GM15510 (cell line): Measurements from ENCODE around the gene DUS1L.

Source experiments
- POLR2A ChIP-seq: IDR thresholded peaks from 3 replicates; pipeline ENCODE4 v1.6.1; 2011; ENCODE audit warnings: borderline replicate concordance; ENCODE audit not compliant: insufficient read length; ENCODE audit errors: extremely low read depth

Gene DUS1L

GRCh38 chr17:82076785-82077591 lies 11.4 kb upstream of the DUS1L start:
- peak; percentile 20 for TF ChIP-seq POLR2A

- no peak for TF ChIP-seq POLR2A
These were observed 10.6 kb upstream of the DUS1L start for GRCh38 chr17:82076018-82076784.

DNA sequence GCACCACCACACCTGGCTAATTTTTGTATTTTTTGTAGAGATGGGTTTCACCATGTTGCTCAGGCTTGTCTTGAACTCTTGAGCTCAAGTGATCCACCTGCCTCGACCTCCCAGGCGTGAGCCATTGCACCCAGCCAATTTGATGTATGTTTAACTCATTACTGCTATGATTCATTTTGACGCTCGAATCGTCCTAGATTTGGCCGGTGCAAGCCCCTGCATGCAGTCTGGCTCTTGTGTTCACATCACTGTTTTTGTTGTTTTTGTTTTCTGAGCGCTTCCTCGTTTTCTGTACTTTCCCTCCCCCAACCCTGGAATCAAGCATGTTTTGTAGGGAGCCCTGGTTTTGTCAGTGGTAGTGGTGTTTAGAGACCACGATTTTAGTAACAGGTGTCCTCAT lies 7.8 kb upstream of the DUS1L start:
- no peak for TF ChIP-seq POLR2A

DNA sequence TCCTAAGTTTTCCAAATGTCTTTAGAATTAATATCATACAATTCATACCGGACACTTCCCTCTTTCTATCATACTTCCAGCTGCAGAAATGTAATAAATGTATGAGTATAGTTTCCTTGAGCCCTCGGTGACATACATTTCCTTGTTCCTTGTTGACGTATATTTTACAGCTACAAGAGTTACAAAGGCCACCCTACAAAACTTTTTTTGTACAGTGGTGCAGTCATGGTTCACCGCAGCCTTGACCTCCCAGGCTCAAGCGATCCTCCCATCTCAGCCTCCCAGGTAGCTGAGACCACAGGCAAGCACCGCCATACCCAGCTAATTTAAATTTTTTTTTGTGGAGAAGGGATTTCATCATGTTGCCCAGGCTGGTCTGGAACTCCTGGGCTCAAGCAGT lies 7.2 kb upstream of the DUS1L start:
- TF ChIP-seq POLR2A: no peak

GRCh38 chr17:82070611-82071010 lies 5.0 kb upstream of the DUS1L start:
- TF ChIP-seq POLR2A: no peak

GRCh38 chr17:82065193-82065637 lies 389 bp downstream of the DUS1L start:
- no peak for TF ChIP-seq POLR2A

DNA sequence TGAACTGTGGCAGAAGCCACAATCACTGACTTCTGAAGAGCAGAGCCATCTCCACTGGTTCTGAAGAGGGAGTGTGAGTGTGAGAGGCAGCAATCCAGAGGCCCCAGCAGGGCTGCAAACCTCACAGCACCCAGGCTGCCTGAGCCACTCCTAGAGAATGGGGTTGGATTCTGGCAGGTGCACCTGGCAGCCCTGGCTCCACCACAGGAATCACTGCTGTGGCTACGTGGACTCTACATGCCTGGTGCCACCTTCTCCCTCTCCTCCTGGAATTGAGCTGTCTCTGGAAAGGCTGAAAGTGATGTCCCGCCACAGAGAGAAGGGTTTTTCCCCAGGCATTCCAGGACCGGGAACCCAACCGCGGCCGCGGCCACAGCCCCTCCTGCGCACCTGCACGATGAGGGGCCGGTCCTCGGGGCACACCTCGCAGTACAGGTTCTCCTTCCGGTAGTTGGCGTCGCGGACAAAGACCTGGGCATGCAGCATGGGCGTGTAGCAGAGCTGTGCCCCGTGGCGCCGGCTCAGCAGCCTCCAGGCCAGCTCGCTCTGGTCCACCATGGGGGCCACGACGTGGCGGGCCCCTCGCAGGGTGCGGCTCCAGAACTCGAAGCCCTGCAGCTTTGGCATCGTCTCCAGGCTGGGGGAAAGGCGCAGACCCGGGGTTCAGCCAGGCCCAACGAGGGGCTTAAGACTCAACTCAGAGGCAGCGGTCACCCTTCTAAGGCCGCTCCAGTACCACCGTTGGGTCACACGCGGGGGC lies 991 bp downstream of the DUS1L start:
- TF ChIP-seq POLR2A: no peak

DNA sequence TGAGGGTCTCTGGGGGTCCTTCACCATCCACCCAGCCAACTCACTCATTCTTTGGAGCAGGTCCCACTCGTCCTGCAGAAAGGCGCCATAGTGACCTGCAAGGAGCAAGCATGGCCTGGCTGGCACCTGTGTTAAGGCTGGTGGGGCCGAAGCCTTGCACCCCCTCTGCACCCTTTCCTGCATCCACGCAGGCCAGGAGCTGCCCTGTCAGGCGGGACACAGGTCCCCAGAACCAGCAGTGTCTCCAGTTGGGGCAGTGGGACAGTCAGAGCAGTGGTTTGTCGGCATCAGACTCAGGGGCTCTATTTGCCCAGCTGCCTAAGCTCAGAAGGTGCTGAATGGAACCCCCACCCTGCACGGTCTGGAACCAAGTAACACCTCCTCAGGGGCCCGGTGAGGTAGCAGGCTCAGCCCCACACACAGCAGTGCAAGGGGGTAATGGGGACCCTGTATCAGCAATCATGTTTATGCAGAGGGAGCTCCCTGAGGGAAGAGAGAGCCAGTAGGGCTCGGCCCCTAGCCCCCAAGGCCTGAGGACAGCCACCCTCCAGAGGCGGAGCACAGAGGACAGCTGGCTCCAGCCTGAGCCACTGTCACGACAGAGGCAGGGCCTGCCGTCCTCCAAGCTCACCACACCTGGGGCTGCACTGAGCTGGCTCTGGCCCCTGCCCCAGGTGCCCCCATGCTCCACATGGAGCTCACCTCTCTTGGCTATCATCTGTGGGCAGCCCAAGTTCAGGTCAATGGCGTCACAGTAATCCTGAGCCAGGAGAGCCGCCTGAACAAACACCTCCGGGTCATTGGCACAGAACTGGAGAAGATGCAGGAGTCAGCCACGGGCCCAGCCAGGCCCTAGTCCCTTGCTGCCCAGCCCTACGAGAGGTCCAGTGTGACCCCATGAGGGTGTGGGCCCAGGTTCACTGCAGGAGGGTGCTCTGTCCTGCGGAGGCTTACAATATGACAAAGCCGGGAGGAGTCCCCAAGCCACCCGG lies 1.9 kb downstream of the DUS1L start:
- TF ChIP-seq POLR2A: no peak

DNA sequence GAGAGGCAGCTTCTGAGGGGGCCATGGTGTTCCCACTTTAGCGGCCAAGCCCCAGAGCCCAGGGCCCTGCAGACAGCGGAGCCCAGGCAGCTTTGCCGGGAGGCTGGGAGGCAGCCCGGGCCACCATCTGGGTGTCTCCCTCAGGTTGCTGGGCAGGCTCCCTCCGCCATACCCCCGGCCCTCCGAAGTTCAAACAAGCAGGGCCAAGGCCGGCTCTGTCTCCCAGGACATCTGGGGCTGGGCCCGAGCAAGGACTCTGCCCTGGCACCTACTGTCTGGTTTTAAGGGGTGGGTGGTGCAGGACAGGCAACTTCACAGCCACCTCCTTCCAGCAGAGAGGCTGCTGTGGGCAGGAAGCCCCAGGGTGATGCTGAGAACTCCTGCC lies 2.6 kb downstream of the DUS1L start:
- TF ChIP-seq POLR2A: no peak

GRCh38 chr17:82062076-82062983 lies 3.3 kb downstream of the DUS1L start:
- no peak for TF ChIP-seq POLR2A

DNA sequence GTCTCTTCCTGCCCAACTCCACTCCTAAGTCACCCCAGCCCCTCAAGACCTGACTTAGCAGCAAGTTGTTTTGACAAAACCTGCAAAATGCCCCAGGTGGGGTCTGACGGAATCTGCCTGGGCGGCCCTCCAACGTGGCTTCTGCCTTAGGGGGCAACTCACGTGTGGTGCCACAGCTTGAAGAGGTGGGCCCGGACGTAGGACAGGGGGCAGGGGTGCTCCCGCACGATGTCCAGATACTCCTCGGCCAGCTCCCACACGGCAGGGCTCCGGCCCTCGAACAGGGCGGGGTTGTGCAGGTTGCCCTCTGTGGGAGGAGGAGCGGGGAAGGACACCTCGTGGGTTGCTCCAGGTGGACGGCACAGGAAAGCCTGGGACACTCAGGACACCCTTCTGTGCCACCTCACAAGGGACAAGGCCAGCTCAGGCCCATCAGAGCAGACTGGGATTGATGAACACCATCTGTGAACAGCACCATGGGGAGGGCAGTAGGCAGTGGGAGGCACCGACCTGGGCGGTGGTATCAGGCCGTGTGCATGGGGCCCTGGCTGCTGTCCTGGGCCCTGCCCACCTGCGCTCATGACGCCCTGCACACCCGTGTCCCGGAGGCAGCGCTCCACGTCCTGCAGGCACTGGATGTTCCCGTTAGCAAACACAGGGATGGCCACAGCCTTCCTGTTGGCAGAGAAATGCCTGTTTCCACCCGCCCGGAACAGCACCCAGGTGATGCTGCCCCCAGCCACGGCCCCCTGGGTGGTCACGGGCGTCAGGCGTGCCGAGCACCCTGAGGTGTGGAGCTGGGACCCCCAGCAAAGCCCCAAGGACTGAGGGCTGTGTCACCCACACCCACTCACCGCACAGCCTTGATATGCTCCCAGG lies 4.3 kb downstream of the DUS1L start:
- TF ChIP-seq POLR2A: no peak

- no peak for TF ChIP-seq POLR2A
These were observed 5.0 kb downstream of the DUS1L start for GRCh38 chr17:82060614-82061013.
